Fibroblast of lung (primary cell): ENCODE data around the gene CFAP73. TPM values are rescaled to one million over a fixed set of nuclear protein-coding genes. Genes with fewer than 3 reads are reported as not detected.
A peak's percentile ranks its signal among the peaks of the same experiment; 100 is the strongest.

Source experiments
- DNase-seq, 2 donors: peaks; one replicate each; pipeline versions ENCODE4 v3.0.0 to v3.0.0-alpha.2; 2010; ENCODE audit warnings: low read depth in 2 of 2
- H2AFZ ChIP-seq: 2 replicates; pipeline ENCODE4 v1.5.1; 2012; ENCODE audit warnings: low read length, control low read depth, inconsistent platforms
- H3K27ac ChIP-seq: 2 replicates; pipeline ENCODE4 v1.5.1; 2011; ENCODE audit warnings: low read length, control low read depth; ENCODE audit not compliant: insufficient read depth
- H3K27me3 ChIP-seq: 2 replicates; pipeline ENCODE4 v1.5.1; 2011; ENCODE audit warnings: mild to moderate bottlenecking, low read length; ENCODE audit not compliant: control insufficient read depth, insufficient read depth
- H3K36me3 ChIP-seq: 2 replicates; pipeline ENCODE4 v1.5.1; 2011; ENCODE audit warnings: low read length; ENCODE audit not compliant: control insufficient read depth, insufficient read depth
- H3K4me1 ChIP-seq: 2 replicates; pipeline ENCODE4 v1.5.1; 2011; ENCODE audit warnings: low read length; ENCODE audit not compliant: control insufficient read depth, insufficient read depth; ENCODE audit errors: extremely low read depth
- H3K4me2 ChIP-seq: 2 replicates; pipeline ENCODE4 v1.5.1; 2011; ENCODE audit warnings: low read length, control low read depth; ENCODE audit not compliant: insufficient read depth; ENCODE audit errors: extremely low read depth
- H3K4me3 ChIP-seq, 4 experiments: fragments of 200-600 bp in 1 of 4; sonication (generic) in 1 of 4; replicated peaks in 1 of 4; 2 replicates each; pipeline ENCODE4 v1.5.1; 2011 to 2016; ENCODE audit warnings: low read length in 4 of 4, low read depth in 3 of 4, mild to moderate bottlenecking in 3 of 4, control low read depth in 2 of 4, inconsistent platforms in 1 of 4, mixed read lengths in 1 of 4; ENCODE audit not compliant: insufficient read depth in 1 of 4; ENCODE audit errors: control extremely low read depth in 1 of 4
- H3K79me2 ChIP-seq: 2 replicates; pipeline ENCODE4 v1.5.1; 2012; ENCODE audit warnings: mild to moderate bottlenecking, low read length, inconsistent platforms; ENCODE audit not compliant: control insufficient read depth, insufficient read depth
- H3K9ac ChIP-seq: 2 replicates; pipeline ENCODE4 v1.5.1; 2011; ENCODE audit warnings: mild to moderate bottlenecking, low read length, control low read depth; ENCODE audit not compliant: insufficient read depth
- H3K9me3 ChIP-seq: 2 replicates; pipeline ENCODE4 v1.5.1; 2012; ENCODE audit warnings: low read depth, low read length; ENCODE audit not compliant: control insufficient read depth, insufficient read depth
- H4K20me1 ChIP-seq: 2 replicates; pipeline ENCODE4 v1.5.1; 2011; ENCODE audit warnings: low read length; ENCODE audit not compliant: control insufficient read depth, insufficient read depth; ENCODE audit errors: extremely low read depth
- CTCF ChIP-seq, 2 donors: IDR thresholded peaks in 1 of 2; conservative IDR thresholded peaks in 1 of 2; 1 replicate in 1 of 2; 2 replicates in 1 of 2; pipeline ENCODE4 v1.5.1; 2011 to 2012; ENCODE audit warnings: low read length in 2 of 2, control low read depth in 1 of 2, inconsistent platforms in 1 of 2, low read depth in 1 of 2, mild to moderate bottlenecking in 1 of 2
- EZH2 ChIP-seq: IDR thresholded peaks from 2 replicates; pipeline ENCODE4 v1.5.1; 2012; ENCODE audit warnings: low read length, control low read depth, mild to moderate bottlenecking; ENCODE audit errors: missing control alignments
- polyA plus RNA-seq, 2 donors: library from polyadenylated mRNA; depleted of rRNA in 1 of 2; stranded (reverse) in 1 of 2; unstranded in 1 of 2; fragments of >200 nt; gene quantifications; 2 replicates each; pipeline ENCODE4 v1.2.1, GENCODE V29; 2011 to 2012; ENCODE audit warnings: missing spikeins in 1 of 2
- total RNA-seq: library from RNA; depleted of rRNA; stranded (reverse); fragments of >200 nt; gene quantifications from 2 replicates; pipeline ENCODE4 v1.2.1, GENCODE V29; 2014

CFAP73 gene
- total and polyA plus RNA-seq, 2 donors (not counting 1 experiment from before 2014, with no cell fraction given) = not detected

GRCh38 chr12:113198296-113198695, 48.8 kb downstream of the CFAP73 start:
- no peaks in the 10 kb centered on the region for H3K9me3 ChIP-seq
- H3K9ac ChIP-seq = no peak overlapping the region
- H2AFZ ChIP-seq = no peak overlapping the region
- H3K27ac ChIP-seq = no peak overlapping the region
- no peaks in the 10 kb centered on the region for H3K27me3 ChIP-seq
- H3K4me3 ChIP-seq = no peak overlapping the region
- no peaks in the 10 kb centered on the region for H4K20me1 ChIP-seq
- H3K4me1 ChIP-seq = peaks cover 10% of the 10 kb centered on the region
- no peaks in the 10 kb centered on the region for H3K79me2 ChIP-seq
- no peak overlapping the region for H3K4me2 ChIP-seq
- no peaks in the 10 kb centered on the region for H3K36me3 ChIP-seq
- DNase-seq = peak in 1 of 2 donors; percentile 62
- TF ChIP-seq EZH2 (no peak), CTCF (conservative IDR thresholded peaks at IDR 0.05 in 1 of 2, IDR thresholded peaks at IDR 0.05 in 1 of 2; ENCODE audit: low read depth in 1 of 2, low read length in 2 of 2) (no peak)

- H4K20me1 ChIP-seq = no peaks in the 10 kb centered on the region
- no peak overlapping the region for H3K4me3 ChIP-seq
- H3K27me3 ChIP-seq = no peaks in the 10 kb centered on the region
- H3K4me2 ChIP-seq = no peak overlapping the region
- H2AFZ ChIP-seq = no peak overlapping the region
- H3K79me2 ChIP-seq = no peaks in the 10 kb centered on the region
- no peak overlapping the region for H3K27ac ChIP-seq
- no peak for DNase-seq
- TF ChIP-seq EZH2 = no peak
- TF ChIP-seq CTCF (conservative IDR thresholded peaks at IDR 0.05 in 1 of 2, IDR thresholded peaks at IDR 0.05 in 1 of 2; ENCODE audit: low read depth in 1 of 2, low read length in 2 of 2) = no peak
- H3K4me1 ChIP-seq = peaks cover 3% of the 10 kb centered on the region
- no peak overlapping the region for H3K9ac ChIP-seq
- no peaks in the 10 kb centered on the region for H3K9me3 ChIP-seq
- no peaks in the 10 kb centered on the region for H3K36me3 ChIP-seq
Measured at GRCh38 chr12:113200021-113200797, 50.7 kb downstream of the CFAP73 start.

DNA sequence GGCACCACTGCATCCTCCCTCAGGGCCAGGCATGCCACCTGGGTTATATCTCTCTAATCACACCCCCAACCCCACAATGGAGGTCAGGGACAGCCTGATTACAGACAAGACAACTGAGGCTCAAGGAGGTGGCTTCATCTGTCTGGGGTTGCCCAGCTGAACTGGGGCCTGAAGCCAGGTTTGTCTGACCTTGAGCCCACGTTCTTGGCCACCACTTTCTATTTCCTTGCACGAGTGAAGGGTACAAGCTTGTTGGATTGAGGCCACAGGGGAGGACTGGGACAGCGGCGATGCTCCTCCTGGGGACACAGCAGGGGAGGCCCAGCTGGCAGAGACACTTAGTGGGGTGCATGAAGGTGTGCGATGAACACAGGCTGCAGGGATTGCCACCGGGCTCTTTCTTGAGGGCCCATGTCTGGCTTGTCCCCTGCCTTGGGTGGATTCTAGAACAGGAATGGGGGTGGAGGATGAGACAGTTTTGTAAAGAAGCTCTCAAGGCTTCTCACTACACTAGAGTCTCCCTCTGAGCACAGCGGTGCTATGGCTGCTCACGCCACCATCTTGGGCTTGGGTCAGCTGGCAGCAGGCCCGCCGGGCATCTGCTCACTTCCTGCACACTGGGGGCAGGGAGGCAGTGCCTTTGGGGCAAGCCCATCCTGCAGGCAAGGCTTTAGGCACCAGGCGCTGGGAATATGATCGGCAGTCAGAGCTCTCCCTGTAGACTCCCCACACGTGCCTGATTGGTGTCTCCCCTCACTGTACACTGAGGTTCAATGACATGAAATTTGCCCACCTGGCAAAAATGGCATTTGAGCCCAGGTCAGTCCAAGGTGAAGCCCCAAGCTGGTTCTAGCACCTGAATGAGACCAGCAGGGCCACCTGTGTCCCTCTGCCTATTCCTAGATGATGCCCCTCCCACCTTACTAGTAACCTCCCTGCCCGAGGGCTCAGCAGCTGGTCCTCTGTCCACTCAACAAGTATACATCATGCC, 52.0 kb downstream of the CFAP73 start:
- Histone ChIP-seq H3K27ac (no peak overlapping the region), H3K36me3 (no peaks in the 10 kb centered on the region), H3K4me2 (no peak overlapping the region), H3K9ac (no peak overlapping the region), H3K27me3 (no peaks in the 10 kb centered on the region), H3K4me1 (no peaks in the 10 kb centered on the region), H4K20me1 (no peaks in the 10 kb centered on the region), H3K79me2 (no peaks in the 10 kb centered on the region), H2AFZ (no peak overlapping the region), H3K4me3 (no peak overlapping the region), H3K9me3 (no peaks in the 10 kb centered on the region)
- no peak for DNase-seq
- TF ChIP-seq CTCF (conservative IDR thresholded peaks at IDR 0.05 in 1 of 2, IDR thresholded peaks at IDR 0.05 in 1 of 2; ENCODE audit: low read depth in 1 of 2, low read length in 2 of 2) (no peak), EZH2 (no peak)
